PC-9 (cell line): Measurements from ENCODE around the gene ISG15.

ENCODE experiments used
- EZH2 ChIP-seq: fragments of 200-600 bp; sonication (generic); IDR thresholded peaks from 2 replicates; pipeline ENCODE4 v1.8.0; 2017; ENCODE audit warnings: antibody characterized with exemption, low read depth
- TF ChIP-seq, protein P1 (sequence below): fragments of 200-600 bp; sonication (generic); conservative IDR thresholded peaks from 2 replicates; pipeline ENCODE4 v1.6.1; 2017; ENCODE audit warnings: mixed run types, antibody characterized with exemption, mild to moderate bottlenecking, moderate library complexity

DNA sequence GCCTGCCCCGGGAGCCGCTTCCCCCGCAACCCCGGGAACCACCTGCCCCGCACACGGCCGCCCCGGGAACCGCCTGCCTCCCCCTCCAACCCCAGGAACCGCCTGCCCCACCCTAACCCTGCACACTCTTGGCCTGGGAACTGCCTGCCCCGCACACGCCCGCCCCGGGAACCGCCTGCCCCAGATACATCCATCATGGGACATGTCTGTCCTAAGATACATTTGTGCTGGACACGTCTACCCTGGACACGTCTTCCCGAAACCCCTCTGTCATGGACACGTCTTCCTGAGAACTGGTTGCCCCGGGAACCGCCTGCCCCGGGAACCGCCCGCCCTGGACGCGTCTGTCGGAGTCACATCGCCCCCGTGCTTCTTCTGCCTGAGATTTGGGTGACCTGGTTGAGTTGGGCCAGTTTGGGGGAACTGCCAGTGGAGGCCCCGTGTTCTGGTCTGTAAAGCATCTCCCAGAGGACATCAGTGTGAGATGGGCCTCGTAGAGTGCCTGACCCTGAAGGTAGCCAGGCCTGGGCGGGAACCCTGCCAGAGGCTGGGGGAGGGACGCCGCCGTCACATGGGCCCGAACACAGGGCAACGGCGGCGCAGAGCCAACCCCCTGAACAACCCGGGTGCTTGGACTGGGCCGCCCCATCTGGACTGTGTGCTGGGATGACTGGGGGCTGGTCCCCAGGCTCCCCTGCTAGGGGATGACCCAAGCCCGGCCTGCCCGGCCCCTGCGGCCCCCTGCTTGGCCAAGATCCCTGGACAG lies 35.0 kb upstream of the ISG15 start:
- no peak for TF ChIP-seq EZH2
- TF ChIP-seq, protein P1, sequence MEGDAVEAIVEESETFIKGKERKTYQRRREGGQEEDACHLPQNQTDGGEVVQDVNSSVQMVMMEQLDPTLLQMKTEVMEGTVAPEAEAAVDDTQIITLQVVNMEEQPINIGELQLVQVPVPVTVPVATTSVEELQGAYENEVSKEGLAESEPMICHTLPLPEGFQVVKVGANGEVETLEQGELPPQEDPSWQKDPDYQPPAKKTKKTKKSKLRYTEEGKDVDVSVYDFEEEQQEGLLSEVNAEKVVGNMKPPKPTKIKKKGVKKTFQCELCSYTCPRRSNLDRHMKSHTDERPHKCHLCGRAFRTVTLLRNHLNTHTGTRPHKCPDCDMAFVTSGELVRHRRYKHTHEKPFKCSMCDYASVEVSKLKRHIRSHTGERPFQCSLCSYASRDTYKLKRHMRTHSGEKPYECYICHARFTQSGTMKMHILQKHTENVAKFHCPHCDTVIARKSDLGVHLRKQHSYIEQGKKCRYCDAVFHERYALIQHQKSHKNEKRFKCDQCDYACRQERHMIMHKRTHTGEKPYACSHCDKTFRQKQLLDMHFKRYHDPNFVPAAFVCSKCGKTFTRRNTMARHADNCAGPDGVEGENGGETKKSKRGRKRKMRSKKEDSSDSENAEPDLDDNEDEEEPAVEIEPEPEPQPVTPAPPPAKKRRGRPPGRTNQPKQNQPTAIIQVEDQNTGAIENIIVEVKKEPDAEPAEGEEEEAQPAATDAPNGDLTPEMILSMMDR, result no peak
